Keratinocyte (primary cell): ENCODE data around the gene NRBP1.

ENCODE experiments used
- CTCF ChIP-seq, 3 experiments: IDR thresholded peaks in 1 of 3; conservative IDR thresholded peaks in 1 of 3; optimal IDR thresholded peaks in 1 of 3; 2 replicates in 2 of 3; 3 replicates in 1 of 3; pipeline versions ENCODE3 to v1.5.1; 2011; ENCODE audit warnings: low read length in 3 of 3, mild to moderate bottlenecking in 3 of 3, moderate library complexity in 2 of 3, control low read depth in 1 of 3, inconsistent platforms in 1 of 3; ENCODE audit not compliant: insufficient read depth in 2 of 3; ENCODE audit errors: extremely low read depth in 1 of 3
- EZH2 ChIP-seq: IDR thresholded peaks from one replicate; pipeline ENCODE4 v1.6.1; 2012; ENCODE audit warnings: inconsistent platforms, mild to moderate bottlenecking, low read length, moderate library complexity

GRCh38 chr2:27446057-27446456 lies 17.6 kb downstream of the NRBP1 start:
- TF ChIP-seq EZH2: no peak
- TF ChIP-seq CTCF (optimal IDR thresholded peaks at IDR 0.05 in 1 of 3, IDR thresholded peaks at IDR 0.05 in 1 of 3, conservative IDR thresholded peaks at IDR 0.05 in 1 of 3; ENCODE audit: extremely low read depth in 1 of 3, insufficient read depth in 2 of 3, low read length in 3 of 3): no peak
